Pulmonary artery endothelial cell (primary cell): Measurements from ENCODE around the gene NLGN3. TPM values are rescaled to one million over a fixed set of nuclear protein-coding genes. Genes with fewer than 3 reads are reported as not detected.

Experiments
- DNase-seq: peaks from one replicate; pipeline ENCODE4 v3.0.0-alpha.2; 2011; ENCODE audit warnings: low read depth, low spot score
- total RNA-seq: library from RNA; depleted of rRNA; stranded (reverse); fragments of >200 nt; gene quantifications from 2 replicates; pipeline ENCODE4 v1.2.3, GENCODE V29; 2014

The NLGN3 gene
- total RNA-seq, 1 donor from 2014 or later = 0.13 TPM

DNA sequence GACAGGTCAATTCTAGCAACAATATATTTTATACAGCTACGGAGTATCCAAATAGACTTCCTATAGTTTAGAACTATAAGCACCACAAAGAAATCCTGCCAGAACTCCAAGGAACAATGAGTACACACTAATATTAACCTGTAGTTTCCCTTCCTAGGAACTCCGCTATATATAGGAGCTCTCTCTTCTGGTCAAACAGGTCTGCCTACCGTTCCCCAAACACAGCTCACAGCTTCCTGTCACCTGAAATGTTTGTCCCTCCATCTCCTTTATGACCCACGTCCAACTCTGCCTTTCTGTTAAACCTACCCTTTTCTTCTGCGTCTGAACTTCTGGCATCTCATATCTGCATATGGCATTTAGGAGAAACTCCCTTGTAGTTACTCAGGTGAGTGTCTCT, 67.9 kb downstream of the NLGN3 start:
- DNase-seq = no peak

DNA sequence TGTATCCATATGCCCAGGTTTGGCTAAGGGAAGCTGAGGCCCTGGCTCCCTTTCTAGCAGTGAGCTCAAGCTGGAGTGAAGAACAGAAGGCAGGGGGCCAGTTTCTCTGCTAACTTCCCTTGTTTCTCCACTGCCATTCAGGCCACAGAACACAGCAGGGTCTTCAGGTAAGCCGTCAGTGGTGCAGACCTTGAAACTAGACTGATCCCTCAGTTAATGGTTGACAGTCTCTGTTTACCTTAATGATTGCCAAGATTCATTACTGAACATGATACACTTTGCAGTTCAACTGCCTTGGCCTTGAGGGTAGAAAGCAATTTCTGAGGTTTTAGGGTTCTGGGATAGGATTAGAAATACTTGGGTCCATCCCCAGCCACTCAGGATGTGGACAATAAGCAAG, 69.5 kb downstream of the NLGN3 start:
- DNase-seq = no peak

DNA sequence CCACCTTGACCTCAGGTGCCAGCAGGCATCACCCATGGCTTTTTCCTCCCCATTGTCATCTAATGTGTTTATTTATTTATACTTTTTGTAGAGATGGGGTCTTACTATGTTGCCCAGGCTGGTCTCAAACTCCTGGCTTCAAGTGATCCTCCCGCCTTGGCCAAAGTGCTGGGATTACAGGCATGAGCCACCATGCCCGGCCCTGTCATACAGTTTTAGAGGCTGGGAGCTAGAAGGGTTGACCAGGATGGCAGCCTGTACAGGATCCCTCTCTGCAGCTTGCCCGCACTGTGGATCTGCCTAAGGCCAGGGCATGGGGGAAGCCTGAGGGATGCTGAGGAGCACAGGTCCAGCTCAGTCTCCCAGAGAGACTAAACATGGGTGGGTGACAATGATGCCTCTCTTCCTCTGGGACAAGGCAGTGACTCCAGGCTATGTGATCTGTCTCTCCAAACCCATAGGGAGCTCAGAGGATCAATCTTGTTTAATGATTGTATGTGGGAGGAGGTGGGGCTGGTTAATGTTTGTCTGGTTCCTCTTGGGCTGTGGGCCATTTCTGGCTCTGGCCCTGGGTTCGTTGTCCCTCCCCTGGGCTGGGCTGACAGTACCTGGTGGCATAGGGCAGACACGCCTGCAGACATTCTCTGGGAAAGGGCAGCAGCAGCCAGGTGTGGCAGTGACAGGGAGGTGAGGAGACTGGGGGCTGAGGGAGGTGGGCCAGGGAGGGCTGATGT, 70.1 kb downstream of the NLGN3 start:
- DNase-seq = no peak

DNA sequence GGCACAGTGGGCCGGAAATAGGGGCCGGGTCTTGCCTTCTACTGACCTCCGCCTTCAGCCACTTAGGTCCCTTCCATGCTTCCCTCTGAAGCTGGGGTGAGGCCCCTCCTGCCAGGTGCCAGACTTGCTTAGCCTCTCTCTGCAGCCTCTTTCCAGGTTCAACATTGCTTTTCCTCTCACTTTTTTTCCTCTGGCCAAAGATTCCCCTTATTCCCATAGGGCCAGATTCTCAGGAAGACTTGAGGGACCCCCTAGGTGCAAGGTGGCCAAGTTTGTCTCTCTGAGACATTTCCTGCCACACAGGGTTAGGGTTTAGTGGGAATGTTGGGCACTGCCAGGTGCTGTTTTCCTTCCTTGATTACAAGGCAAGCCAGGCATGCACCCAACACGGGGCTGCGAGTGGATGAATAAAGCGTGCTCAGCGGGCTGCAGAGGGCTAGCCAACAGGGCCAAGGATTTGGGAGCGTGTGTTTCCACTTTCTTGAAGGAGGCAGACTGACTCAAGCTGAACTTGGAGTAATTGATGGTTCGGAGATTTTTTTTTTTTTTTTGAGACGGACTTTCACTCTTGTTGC, 70.8 kb downstream of the NLGN3 start:
- no peak for DNase-seq

DNA sequence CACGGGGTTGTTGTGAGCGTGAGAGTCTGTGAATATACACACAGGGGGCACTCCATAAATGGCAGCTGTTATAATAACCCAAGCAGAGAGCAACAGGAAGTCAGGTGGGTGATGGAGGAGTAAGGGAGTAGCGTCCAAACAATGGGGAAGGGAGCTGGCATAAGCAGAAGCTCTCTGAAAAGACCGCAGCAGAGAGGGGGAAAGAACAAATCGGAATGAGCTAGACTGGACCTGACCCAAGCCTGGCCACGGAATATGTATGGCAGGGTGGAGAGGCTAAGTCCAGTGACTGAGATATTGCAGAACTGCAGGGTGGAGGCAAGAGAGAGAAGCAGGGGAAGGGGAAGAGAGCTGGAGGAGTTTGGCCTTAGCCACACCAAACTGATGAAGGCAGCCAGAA, 71.8 kb downstream of the NLGN3 start:
- DNase-seq = no peak

DNA sequence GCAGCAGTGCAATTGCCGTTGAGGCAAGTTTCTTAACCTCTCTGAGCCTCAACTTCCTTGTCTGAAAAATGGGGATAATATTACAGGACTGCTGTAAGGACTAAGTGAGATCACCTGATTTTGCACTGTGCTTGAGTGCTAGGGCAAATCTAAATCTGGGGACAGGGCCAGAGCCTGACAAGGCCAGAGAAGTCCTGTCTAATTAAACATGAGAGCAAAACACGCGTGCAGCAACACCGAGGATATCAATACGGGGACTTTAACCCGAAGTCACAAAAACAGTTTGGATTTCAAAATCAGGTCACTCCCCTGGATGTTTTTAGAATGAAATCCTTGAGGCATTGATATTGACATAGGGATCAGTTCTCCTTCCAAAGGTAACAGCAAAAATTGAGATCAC, 72.7 kb downstream of the NLGN3 start:
- no peak for DNase-seq

Other genes starting within 250 kb of the NLGN3 start
- not detected in 2 replicates for gene TEX11, start 236.1 kb upstream of the NLGN3 start, total RNA-seq
- gene SLC7A3, start 213.7 kb upstream of the NLGN3 start, total RNA-seq = not detected in 2 replicates
- gene SNX12, start 76.5 kb upstream of the NLGN3 start, total RNA-seq = 77.0 and 92.9 TPM in 2 replicates
- 5.3 and 7.2 TPM in 2 replicates for gene FOXO4, start 49.0 kb upstream of the NLGN3 start, total RNA-seq
- not detected in 2 replicates for gene CXorf65, start 38.1 kb upstream of the NLGN3 start, total RNA-seq
- gene IL2RG, start 33.3 kb upstream of the NLGN3 start, total RNA-seq = not detected in 2 replicates
- gene MED12, start 26.2 kb upstream of the NLGN3 start, total RNA-seq = 18.3 and 27.8 TPM in 2 replicates
- not detected in 2 replicates for gene GJB1, start 78.4 kb downstream of the NLGN3 start, total RNA-seq
- gene ZMYM3, start 109.3 kb downstream of the NLGN3 start, total RNA-seq = 11.7 and 12.8 TPM in 2 replicates
- gene NONO, start 138.8 kb downstream of the NLGN3 start, total RNA-seq = 488 and 525 TPM in 2 replicates
- 0.46 and 1.4 TPM in 2 replicates for gene ITGB1BP2, start 156.9 kb downstream of the NLGN3 start, total RNA-seq
- 37.2 and 43.0 TPM in 2 replicates for gene TAF1, start 221.5 kb downstream of the NLGN3 start, total RNA-seq